GM18520 (cell line): ENCODE measurements around the gene PRKACA.
A peak's percentile ranks its signal among the peaks of the same experiment; 100 is the strongest.

ENCODE experiments used
- ATAC-seq: cut with Tn5 transposase; IDR thresholded peaks from one replicate; pipeline ENCODE4 v1.9.1; 2021; ENCODE audit not compliant: unreplicated experiment

Gene PRKACA

DNA sequence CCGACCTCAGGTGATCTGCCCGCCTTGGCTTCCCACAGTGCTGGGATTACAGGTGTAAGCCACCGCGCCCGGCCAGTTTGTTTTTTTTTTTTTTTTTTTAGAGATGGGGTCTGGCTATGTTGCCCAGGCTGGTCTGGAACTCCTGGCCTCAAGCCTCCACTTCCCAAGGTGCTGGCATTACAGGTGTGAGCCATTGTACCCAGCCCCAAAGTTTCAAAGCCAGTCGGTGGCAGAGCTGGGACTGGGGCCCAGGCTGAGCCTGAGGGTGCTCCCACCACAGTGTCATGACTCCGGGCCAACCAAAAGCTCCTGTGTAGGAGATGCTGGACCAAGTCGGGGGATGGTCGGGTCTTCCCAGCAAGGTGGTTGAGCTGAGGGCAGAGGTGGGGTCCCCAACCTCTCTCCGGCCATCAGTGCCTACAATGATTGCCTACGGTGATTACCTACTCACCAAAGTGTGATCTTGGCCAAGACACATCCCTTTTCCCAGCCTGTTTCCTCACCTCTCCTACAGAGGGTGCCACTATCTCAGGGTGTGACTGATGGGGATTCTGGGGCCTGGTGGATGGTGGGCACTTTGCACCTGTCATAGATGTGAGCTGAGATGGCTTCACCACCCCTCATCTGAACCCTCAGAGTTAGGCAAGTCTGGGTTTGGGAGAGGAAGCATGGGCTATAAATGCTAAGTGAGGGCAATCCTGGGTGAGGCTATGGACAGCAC, 21.1 kb downstream of the PRKACA start:
- ATAC-seq: no peak

- ATAC-seq: no peak
Observed at GRCh38 chr19:14094854-14095253, 22.7 kb downstream of the PRKACA start.

GRCh38 chr19:14093117-14093823, 24.3 kb downstream of the PRKACA start:
- no peak for ATAC-seq

- no peak for ATAC-seq
Observed at GRCh38 chr19:14091813-14092462, 25.6 kb downstream of the PRKACA start.

DNA sequence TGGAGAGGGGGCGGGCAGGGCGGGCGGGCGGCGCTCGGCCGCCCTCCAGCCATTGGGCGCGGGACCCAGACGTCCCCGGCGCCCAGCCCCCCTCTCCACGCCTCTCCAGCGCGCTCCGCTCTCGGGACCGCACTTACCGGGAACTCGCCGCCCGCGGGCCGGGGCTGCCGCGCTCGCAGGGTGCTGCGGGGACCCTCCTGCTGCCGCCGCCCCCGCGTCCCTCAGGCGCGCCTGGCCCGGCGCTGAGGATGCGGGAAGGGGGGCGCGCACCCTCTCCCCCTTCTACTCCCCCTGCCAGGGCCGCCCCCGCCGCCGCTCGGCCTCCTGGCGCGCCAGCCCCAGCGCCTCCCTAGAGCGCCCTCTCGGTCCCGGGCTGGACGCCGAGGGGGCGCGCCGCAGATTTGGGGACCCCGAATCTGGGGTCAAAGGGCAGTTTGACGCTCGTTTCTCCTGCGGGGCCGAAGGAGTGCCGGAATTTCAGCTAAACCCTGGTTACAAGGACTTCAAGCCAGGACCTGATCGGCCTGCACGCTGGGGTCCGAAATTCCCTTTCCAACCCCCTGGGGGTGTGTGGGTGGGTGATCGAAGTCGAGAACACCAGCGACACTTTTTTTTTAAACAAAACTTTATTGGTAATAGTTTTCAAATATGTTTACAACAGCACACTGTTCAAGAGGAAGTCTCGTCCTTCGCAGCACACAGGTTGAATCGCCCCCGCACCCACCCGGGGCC, 26.3 kb downstream of the PRKACA start:
- ATAC-seq: peak; percentile 51

DNA sequence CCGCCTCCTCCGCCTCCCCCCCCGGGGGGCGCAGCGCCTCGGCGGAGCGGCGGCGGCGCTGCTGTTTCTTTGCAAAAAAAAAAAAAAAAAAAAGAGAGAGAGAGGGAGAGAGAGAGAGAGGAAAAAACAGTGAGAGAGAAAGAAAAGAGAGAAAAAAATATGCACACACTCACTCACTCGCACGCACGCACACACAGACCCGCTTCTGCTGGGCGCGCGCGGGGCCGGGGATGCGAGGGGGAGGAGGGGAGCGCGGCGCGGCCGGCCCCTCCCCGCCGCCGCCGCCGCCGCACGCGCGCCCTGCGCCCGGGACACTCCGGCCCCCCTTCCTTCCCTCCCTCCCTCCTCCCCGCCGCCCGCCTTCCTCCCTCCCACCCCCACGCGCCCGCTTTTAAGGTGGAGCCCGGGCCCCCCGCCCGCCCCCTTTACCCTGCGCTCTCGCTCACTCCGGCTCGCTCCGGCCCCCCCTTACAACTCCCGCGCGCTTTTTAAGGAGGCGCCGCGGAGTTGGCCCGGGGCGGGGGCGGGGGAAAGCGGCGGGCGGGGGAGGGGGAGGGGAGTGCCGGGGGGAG, 27.0 kb downstream of the PRKACA start, which contains the start of gene SAMD1:
Gene SAMD1 (minus strand): TSS at position 243 of the 572 bp plus-strand sequence.
- peak; percentile 12 for ATAC-seq

DNA sequence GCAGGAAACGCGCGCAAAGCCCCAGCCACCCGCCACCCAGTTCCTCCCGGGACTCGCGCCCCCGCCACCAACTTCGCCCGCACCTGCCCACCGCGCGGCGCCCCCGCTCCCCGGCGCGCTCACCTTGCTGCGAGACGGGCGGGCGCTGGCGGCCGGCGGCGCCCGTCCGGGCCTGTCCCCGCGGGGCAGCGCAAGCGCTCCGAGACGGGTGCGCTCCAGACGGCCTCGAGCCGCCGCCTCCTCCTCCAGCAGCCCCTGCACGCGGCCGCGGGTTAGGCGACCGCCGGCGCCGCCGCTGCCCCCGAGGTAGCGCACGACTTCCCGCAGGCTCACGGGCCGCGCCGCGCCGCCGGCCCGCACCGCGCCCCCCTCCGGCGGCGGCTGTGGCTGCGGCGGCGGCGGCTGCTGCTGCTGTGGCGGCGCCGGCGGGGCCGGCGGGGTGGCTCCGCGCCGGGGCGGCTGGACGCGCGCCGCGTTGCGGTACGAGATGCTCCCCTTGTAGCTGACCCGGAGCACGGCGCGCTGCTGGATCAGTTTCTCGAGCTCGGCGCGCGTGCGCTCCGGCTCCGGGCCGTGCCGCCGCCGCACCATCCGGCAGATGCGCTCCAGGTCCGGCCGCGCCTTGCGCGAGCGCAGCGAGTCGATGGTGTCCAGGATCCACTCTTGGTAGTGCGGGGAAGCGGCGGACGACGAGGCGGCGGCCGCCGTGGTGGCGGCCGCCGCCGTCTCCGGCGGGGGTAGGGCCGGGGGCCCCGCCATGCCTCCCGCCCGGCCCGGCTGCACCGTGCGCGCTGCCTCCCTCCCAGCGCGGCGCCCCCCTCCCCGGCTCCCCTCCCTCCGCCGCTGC, 27.7 kb downstream of the PRKACA start:
- ATAC-seq: no peak

- no peak for ATAC-seq
Observed at GRCh38 chr19:14089412-14089661, 28.2 kb downstream of the PRKACA start.

GRCh38 chr19:14088634-14089411, 28.7 kb downstream of the PRKACA start:
- no peak for ATAC-seq

DNA sequence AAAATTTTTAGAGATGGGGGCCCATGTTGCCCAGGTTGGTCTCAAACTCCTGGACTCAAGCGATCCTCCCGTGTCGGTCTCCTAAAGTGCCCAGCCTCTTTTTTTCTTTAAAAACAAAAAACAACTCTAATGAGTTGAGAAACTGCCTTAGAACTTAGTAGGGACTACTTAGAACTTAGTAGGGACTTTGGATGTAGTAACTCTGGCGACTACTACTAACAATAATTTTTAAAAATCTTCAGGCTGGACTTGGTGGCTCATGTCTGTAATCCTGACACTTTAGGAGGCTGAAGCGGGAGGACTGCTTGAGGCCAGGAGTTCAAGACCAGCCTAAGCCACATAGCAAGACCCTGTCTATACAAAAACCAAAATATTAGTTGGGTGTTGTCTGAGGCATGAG, 31.5 kb downstream of the PRKACA start:
- no peak for ATAC-seq

DNA sequence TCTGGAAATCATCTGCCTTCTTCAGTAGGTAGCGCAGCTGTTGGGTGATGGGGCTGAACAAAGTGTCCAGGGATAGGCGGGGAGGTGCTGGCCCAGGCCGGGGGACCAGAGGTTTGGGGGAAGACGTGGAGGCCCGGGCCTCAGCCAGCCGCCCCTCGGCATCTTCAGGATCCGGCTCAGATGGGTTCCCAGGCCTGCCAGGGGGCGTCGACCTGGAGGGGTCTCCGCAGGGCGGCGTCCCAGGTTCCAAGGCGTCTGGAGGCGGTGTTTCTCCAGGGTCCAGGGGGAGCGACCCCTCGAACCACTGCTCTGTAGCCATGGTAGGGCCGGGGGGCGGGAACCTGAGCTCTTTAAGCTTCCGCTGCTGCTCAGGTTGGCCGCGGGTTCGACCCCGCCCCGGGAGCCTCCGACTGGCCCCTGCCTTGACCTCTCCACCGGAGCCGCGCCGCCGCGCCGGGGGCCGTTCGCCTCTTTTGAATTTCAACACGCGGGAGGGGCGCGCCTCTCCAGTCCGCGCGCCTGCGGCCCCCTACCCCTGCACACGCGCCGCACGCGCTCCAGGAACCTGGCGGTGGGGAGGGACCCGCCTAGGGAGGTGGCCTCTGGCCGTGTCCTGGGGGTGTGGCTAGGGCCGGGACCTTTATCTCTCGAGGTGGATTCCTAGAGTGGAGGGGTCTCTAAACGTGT, 32.1 kb downstream of the PRKACA start, which contains the start of gene C19orf67:
Gene C19orf67 (minus strand): TSS at position 475 of the 687 bp plus-strand sequence. CDS start 156 bp downstream, at position 319.
- ATAC-seq: no peak

- ATAC-seq: no peak
Observed at GRCh38 chr19:14082675-14082960, 34.9 kb downstream of the PRKACA start.

GRCh38 chr19:14081797-14082674, 35.5 kb downstream of the PRKACA start:
- peak; percentile 13 for ATAC-seq

- peak; percentile 84 for ATAC-seq
Observed at GRCh38 chr19:14080887-14081796, 36.4 kb downstream of the PRKACA start.

GRCh38 chr19:14078411-14078810, 39.2 kb downstream of the PRKACA start:
- ATAC-seq: no peak

DNA sequence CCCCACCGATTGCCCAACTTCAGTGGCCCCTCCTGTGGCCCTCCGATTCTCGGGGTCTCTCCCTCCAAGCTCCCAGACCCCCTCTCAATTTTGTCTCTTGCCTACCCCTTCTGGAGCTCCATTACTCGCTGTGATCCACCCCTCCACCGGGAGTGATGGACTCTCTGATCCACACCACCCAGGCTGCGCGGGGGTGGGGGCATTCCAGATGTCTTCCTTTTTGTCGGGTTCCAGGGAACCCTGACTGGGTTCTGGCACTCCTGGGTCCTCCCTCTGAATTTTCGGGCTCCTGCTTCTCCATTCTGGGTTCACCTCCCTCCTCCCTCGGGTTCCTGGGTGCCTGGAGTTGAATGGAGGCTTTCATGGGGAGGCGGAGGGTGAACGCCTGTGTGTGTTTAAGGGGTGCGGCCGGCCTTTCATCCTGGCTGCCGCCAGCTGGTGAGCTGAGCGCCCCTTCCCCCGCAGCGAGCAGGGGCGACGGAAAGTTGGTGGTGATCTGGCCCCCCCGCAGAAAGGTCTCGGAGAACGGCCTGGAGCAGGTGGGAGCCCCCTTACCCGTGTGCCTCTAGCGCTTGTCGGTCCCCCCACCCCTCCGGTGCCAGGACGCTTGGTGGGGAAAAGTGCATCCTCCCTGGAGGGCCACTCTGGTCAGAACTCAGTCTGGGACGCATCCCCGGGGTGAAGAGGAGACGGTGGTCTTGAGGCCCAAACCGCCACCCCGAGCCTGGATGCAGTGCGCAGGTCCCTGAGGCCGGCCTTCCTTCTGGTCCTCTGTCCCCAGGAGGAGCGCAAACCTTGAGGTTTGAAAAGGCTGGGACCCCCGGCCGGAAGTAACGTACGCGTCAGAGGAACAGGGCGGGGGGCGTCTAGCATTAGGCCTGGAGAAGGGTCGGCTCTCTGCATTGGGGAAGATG, 43.4 kb downstream of the PRKACA start:
- ATAC-seq: no peak
